GM18868 (cell line): ENCODE measurements around the gene HSFX1.

Experiments used
- ATAC-seq: cut with Tn5 transposase; IDR thresholded peaks from one replicate; pipeline ENCODE4 v1.9.1; 2021; ENCODE audit warnings: mild to moderate bottlenecking, moderate library complexity; ENCODE audit not compliant: unreplicated experiment

The HSFX1 gene

GRCh38 chrX:149804102-149804501 lies 30.2 kb downstream of the HSFX1 start:
- ATAC-seq: no peak

GRCh38 chrX:149807747-149808458 lies 34.0 kb downstream of the HSFX1 start:
- no peak for ATAC-seq

DNA sequence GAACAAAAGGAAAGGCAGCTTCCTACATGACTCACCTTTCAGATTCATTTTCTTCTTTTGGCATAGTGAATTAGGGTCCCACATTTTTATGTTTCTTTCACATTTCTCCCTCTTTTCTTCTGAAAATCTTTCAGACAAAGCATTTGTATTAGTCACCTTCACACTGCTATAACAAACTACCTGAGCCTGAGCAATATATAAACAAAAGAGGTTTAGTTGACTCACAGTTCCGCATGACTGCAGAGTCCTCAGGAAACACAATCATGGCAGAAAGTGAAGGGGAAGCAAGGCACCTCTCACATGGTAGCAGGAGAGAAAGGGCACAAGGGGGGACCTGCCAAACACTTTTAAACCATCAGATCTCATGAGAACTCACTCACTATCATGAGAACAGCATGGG lies 44.8 kb downstream of the HSFX1 start:
- ATAC-seq: no peak

DNA sequence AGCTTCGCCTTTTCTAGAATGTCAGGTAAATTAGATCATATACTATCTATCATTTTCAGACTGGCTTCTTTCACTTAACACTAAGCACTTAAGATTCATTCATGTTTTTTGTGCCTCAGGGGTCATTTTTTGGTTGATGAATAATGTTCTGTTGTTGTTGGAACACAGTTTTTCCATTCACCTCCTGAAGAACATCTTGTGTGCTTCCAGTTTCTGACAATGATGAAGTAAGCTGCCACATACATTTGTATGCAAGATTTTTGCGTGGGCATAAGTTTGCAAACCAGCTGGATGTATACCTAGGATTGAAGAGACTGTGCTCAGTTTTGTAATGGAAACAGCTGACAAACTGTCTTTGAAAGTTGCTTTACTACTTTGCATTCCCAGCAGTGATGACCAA lies 45.5 kb downstream of the HSFX1 start:
- ATAC-seq: no peak

DNA sequence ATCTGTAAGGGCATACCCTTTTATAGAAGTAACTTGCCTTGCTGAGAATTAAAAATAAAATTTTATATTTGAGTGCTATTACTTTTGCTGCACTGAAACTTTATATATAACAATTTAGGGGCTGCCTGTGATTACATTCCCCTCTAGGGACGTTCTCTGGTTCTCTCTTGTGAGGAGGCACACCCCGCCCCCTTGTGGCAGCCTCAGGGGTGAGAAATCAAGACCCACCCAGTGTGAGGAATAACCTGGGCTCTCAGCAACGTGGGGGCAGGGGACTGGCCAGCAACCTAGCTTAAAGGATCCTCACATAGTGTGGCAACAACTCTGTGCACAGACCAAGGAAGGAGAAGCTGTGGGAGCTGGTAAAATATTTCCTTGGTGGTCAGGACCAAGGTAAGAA lies 51.6 kb downstream of the HSFX1 start:
- ATAC-seq: no peak
